Activated T-helper 9 cell treated with anti-CD3 and anti-CD28 coated beads, Interleukin-2, amount 50 U/mL, for 16 hours (primary cell): ENCODE measurements around the gene CLDN18.

Source experiments
- DNase-seq: peaks from one replicate; pipeline ENCODE4 v3.0.0-alpha.2; 2020; ENCODE audit warnings: low read depth

CLDN18 gene

GRCh38 chr3:138027821-138028220 is 17.9 kb downstream of the CLDN18 start:
- no peak for DNase-seq

GRCh38 chr3:138030734-138031280 is 20.8 kb downstream of the CLDN18 start:
- no peak for DNase-seq

- DNase-seq, result no peak
Measured at GRCh38 chr3:138031536-138031935, 21.6 kb downstream of the CLDN18 start.

GRCh38 chr3:138032567-138032966 is 22.6 kb downstream of the CLDN18 start:
- DNase-seq, result no peak

- DNase-seq, result no peak
Measured at GRCh38 chr3:138033202-138033691, 23.3 kb downstream of the CLDN18 start.

GRCh38 chr3:138034918-138035317 is 25.0 kb downstream of the CLDN18 start:
- DNase-seq, result no peak

- no peak for DNase-seq
Measured at GRCh38 chr3:138036572-138036971, 26.6 kb downstream of the CLDN18 start.

GRCh38 chr3:138038725-138039462 is 28.9 kb downstream of the CLDN18 start:
- no peak for DNase-seq

- no peak for DNase-seq
Measured at GRCh38 chr3:138042043-138042442, 32.1 kb downstream of the CLDN18 start.

- no peak for DNase-seq
Measured at GRCh38 chr3:138043266-138044029, 33.5 kb downstream of the CLDN18 start.

GRCh38 chr3:138046085-138046484 is 36.1 kb downstream of the CLDN18 start:
- no peak for DNase-seq

GRCh38 chr3:138046955-138047354 is 37.0 kb downstream of the CLDN18 start:
- no peak for DNase-seq

GRCh38 chr3:138047596-138048158 is 37.7 kb downstream of the CLDN18 start:
- no peak for DNase-seq

GRCh38 chr3:138049157-138049919 is 39.4 kb downstream of the CLDN18 start:
- no peak for DNase-seq

- no peak for DNase-seq
Measured at GRCh38 chr3:138051947-138052802, 42.2 kb downstream of the CLDN18 start.

GRCh38 chr3:138054057-138054456 is 44.1 kb downstream of the CLDN18 start:
- DNase-seq, result no peak

- DNase-seq, result no peak
Measured at GRCh38 chr3:138057384-138057783, 47.4 kb downstream of the CLDN18 start.

- DNase-seq, result no peak
Measured at GRCh38 chr3:138059261-138059660, 49.3 kb downstream of the CLDN18 start.

GRCh38 chr3:138060792-138061191 is 50.8 kb downstream of the CLDN18 start:
- no peak for DNase-seq

- DNase-seq, result no peak
Measured at GRCh38 chr3:138062037-138062436, 52.1 kb downstream of the CLDN18 start.

GRCh38 chr3:138062626-138063025 is 52.7 kb downstream of the CLDN18 start:
- DNase-seq, result no peak
